Activated T-helper 1 cell treated with anti-CD3 and anti-CD28 coated beads, Interleukin-2, amount 50 U/mL, for 16 hours (primary cell): ENCODE data around the gene DKK1.
"Not testable (repeated sequence)": the region's sequence is repeated elsewhere in the genome, so short reads cannot be mapped to it uniquely, and the experiment has no call there.

ENCODE experiments used
- DNase-seq, 2 donors: peaks; one replicate each; pipeline ENCODE4 v3.0.0-alpha.2; 2020; ENCODE audit warnings: low read depth in 1 of 2, low spot score in 1 of 2

The DKK1 gene

GRCh38 chr10:52365547-52366432 lies 51.7 kb downstream of the DKK1 start:
- not testable (repeated sequence) for DNase-seq
